KMS-11 (cell line): ENCODE results near the gene TSHZ1.

Experiments
- H2AFZ ChIP-seq: fragments of 200-600 bp; sonication (generic); 2 replicates; pipeline ENCODE4 v1.6.1; 2016; ENCODE audit warnings: antibody characterized with exemption, mixed run types, low read depth
- H3K27ac ChIP-seq: fragments of 200-600 bp; sonication (generic); 2 replicates; pipeline ENCODE4 v1.6.1; 2016; ENCODE audit warnings: mild to moderate bottlenecking, mixed run types
- H3K27me3 ChIP-seq: fragments of 200-600 bp; sonication (generic); 2 replicates; pipeline ENCODE4 v1.6.1; 2017; ENCODE audit warnings: mild to moderate bottlenecking, low read depth, mixed run types, moderate library complexity; ENCODE audit not compliant: insufficient read depth
- H3K36me3 ChIP-seq: fragments of 200-600 bp; sonication (generic); 2 replicates; pipeline ENCODE4 v1.6.1; 2017; ENCODE audit warnings: mild to moderate bottlenecking, mixed run types; ENCODE audit not compliant: insufficient read depth
- H3K4me1 ChIP-seq: fragments of 200-600 bp; sonication (generic); 2 replicates; pipeline ENCODE4 v1.6.1; 2016; ENCODE audit warnings: mild to moderate bottlenecking, low read depth, mixed run types; ENCODE audit not compliant: poor library complexity, severe bottlenecking
- H3K4me2 ChIP-seq: fragments of 200-600 bp; sonication (generic); 2 replicates; pipeline ENCODE4 v1.7.0; 2016; ENCODE audit warnings: mild to moderate bottlenecking, mixed run types
- H3K4me3 ChIP-seq: fragments of 200-600 bp; sonication (generic); IDR thresholded peaks from 2 replicates; pipeline ENCODE4 v1.6.1; 2017; ENCODE audit warnings: low read depth, low read length, mixed read lengths; ENCODE audit not compliant: insufficient read depth
- H3K79me2 ChIP-seq: fragments of 200-600 bp; sonication (generic); 2 replicates; pipeline ENCODE4 v1.6.1; 2016; ENCODE audit warnings: low read depth, mixed run types; ENCODE audit not compliant: insufficient read depth
- H3K9ac ChIP-seq: fragments of 200-600 bp; sonication (generic); 2 replicates; pipeline ENCODE4 v1.6.1; 2016; ENCODE audit warnings: mild to moderate bottlenecking, mixed run types
- H4K20me1 ChIP-seq: fragments of 200-600 bp; sonication (generic); 2 replicates; pipeline ENCODE4 v1.6.1; 2016; ENCODE audit warnings: mild to moderate bottlenecking, mixed run types; ENCODE audit not compliant: insufficient read depth
- TF ChIP-seq, protein P1 (sequence below): fragments of 200-600 bp; sonication (generic); conservative IDR thresholded peaks from 2 replicates; pipeline ENCODE4 v1.6.1; 2017; ENCODE audit warnings: low read depth, mild to moderate bottlenecking, antibody characterized with exemption, low read length, moderate library complexity, mixed read lengths

The TSHZ1 gene

DNA sequence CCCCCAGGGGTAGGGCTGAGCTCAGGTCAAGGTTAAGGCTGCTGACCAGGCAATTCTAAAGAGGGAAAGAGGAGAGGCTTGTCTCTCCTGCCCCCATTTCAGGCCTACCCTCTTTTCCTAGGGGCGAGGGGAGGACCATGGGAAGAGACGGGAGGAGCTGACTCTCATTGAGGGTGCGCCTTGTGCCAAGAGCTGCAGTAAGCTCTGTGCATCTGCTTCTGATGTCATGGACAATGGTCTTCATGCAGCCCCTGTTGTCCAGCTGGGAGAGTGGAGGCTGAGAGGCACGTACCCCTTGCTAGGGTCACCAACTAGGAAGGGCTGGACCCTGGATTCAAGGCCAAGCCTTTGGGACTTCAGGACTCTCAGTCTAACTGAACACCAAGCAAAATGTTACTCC lies 46.9 kb upstream of the TSHZ1 start:
- Histone ChIP-seq H3K27ac (no peak overlapping the region), H3K4me1 (no peaks in the 10 kb centered on the region), H3K4me3 (no peak overlapping the region), H3K4me2 (no peak overlapping the region), H4K20me1 (no peaks in the 10 kb centered on the region), H2AFZ (no peak overlapping the region), H3K9ac (no peak overlapping the region), H3K36me3 (no peaks in the 10 kb centered on the region), H3K27me3 (no peaks in the 10 kb centered on the region), H3K79me2 (no peaks in the 10 kb centered on the region)
- TF ChIP-seq, protein P1, sequence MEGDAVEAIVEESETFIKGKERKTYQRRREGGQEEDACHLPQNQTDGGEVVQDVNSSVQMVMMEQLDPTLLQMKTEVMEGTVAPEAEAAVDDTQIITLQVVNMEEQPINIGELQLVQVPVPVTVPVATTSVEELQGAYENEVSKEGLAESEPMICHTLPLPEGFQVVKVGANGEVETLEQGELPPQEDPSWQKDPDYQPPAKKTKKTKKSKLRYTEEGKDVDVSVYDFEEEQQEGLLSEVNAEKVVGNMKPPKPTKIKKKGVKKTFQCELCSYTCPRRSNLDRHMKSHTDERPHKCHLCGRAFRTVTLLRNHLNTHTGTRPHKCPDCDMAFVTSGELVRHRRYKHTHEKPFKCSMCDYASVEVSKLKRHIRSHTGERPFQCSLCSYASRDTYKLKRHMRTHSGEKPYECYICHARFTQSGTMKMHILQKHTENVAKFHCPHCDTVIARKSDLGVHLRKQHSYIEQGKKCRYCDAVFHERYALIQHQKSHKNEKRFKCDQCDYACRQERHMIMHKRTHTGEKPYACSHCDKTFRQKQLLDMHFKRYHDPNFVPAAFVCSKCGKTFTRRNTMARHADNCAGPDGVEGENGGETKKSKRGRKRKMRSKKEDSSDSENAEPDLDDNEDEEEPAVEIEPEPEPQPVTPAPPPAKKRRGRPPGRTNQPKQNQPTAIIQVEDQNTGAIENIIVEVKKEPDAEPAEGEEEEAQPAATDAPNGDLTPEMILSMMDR = no peak

GRCh38 chr18:75164479-75164878 lies 46.1 kb upstream of the TSHZ1 start:
- TF ChIP-seq, protein P1 = no peak
- H3K9ac ChIP-seq = no peak overlapping the region
- H3K27ac ChIP-seq = no peak overlapping the region

GRCh38 chr18:75165926-75166325 lies 44.7 kb upstream of the TSHZ1 start:
- no peaks in the 10 kb centered on the region for H3K79me2 ChIP-seq
- no peak overlapping the region for H2AFZ ChIP-seq
- TF ChIP-seq, protein P1 = no peak
- H3K9ac ChIP-seq = no peak overlapping the region
- no peaks in the 10 kb centered on the region for H3K4me1 ChIP-seq
- no peaks in the 10 kb centered on the region for H3K27me3 ChIP-seq
- no peak overlapping the region for H3K4me3 ChIP-seq
- H3K36me3 ChIP-seq = no peaks in the 10 kb centered on the region
- no peak overlapping the region for H3K4me2 ChIP-seq
- H4K20me1 ChIP-seq = no peaks in the 10 kb centered on the region
- H3K27ac ChIP-seq = no peak overlapping the region

More at GRCh38 chr18:75164479-75164878, 46.1 kb upstream of the TSHZ1 start:
- Histone ChIP-seq H3K27me3 (no peaks in the 10 kb centered on the region), H3K4me3 (no peak overlapping the region), H3K36me3 (no peaks in the 10 kb centered on the region), H3K4me1 (no peaks in the 10 kb centered on the region), H3K4me2 (no peak overlapping the region), H2AFZ (no peak overlapping the region), H3K79me2 (no peaks in the 10 kb centered on the region), H4K20me1 (no peaks in the 10 kb centered on the region)

DNA sequence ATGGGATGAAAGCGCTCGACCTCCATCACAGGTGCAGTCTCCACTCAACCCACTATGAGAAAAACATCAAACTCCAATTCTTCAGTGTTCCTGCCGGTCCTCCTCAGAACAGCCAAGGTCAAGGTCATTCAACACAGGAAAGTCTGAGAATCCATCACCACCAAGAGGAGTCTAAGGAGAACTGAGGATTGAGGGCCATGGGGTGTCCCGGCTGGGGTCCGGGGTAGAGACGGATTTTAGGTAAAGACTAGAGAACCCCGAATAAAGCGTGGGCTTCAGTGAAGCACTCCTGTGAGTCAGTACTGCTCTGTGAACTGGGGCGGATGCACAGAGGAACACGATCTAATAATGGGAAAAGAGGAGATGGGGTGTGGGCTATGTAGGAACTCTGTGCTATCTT lies 43.5 kb upstream of the TSHZ1 start:
- H3K27me3 ChIP-seq = no peaks in the 10 kb centered on the region
- H3K4me3 ChIP-seq = no peak overlapping the region
- no peaks in the 10 kb centered on the region for H4K20me1 ChIP-seq
- H2AFZ ChIP-seq = no peak overlapping the region
- no peaks in the 10 kb centered on the region for H3K79me2 ChIP-seq
- H3K36me3 ChIP-seq = no peaks in the 10 kb centered on the region
- H3K4me1 ChIP-seq = no peaks in the 10 kb centered on the region
- TF ChIP-seq, protein P1 = no peak
- no peak overlapping the region for H3K4me2 ChIP-seq
- H3K27ac ChIP-seq = no peak overlapping the region
- H3K9ac ChIP-seq = no peak overlapping the region
